Osteoblast (primary cell): ENCODE measurements around the gene MMS19. TPM values are rescaled to one million over a fixed set of nuclear protein-coding genes. Genes with fewer than 3 reads are reported as not detected.

Experiments
- DNase-seq: peaks from one replicate; pipeline ENCODE4 v3.0.0; 2011; ENCODE audit warnings: low spot score, mixed read lengths; ENCODE audit not compliant: insufficient read length; ENCODE audit errors: missing footprints
- H2AFZ ChIP-seq: 2 replicates; pipeline ENCODE4 v1.6.0; 2011; ENCODE audit warnings: mild to moderate bottlenecking, low read length
- H3K27ac ChIP-seq: 2 replicates; pipeline ENCODE4 v1.5.1; 2011; ENCODE audit warnings: mild to moderate bottlenecking, low read depth, low read length, moderate library complexity
- H3K27me3 ChIP-seq: 2 replicates; pipeline ENCODE4 v1.6.0; 2012; ENCODE audit warnings: mild to moderate bottlenecking, control low read depth, inconsistent platforms, low read length, moderate library complexity; ENCODE audit not compliant: insufficient read depth
- H3K36me3 ChIP-seq: 2 replicates; pipeline ENCODE4 v1.5.1; 2011; ENCODE audit warnings: mild to moderate bottlenecking, low read length, control low read depth, moderate library complexity; ENCODE audit not compliant: insufficient read depth
- H3K4me1 ChIP-seq: 2 replicates; pipeline ENCODE4 v1.5.1; 2011; ENCODE audit warnings: mild to moderate bottlenecking, low read length, control low read depth, moderate library complexity; ENCODE audit not compliant: insufficient read depth
- H3K4me2 ChIP-seq: 2 replicates; pipeline ENCODE4 v1.6.0; 2011; ENCODE audit warnings: mild to moderate bottlenecking, low read length; ENCODE audit not compliant: insufficient read depth
- H3K4me3 ChIP-seq: fragments of 200-600 bp; sonication (generic); 3 replicates; pipeline ENCODE4 v1.5.1; 2012; ENCODE audit warnings: mild to moderate bottlenecking, low read length, inconsistent platforms; ENCODE audit not compliant: insufficient read depth
- H3K79me2 ChIP-seq: 2 replicates; pipeline ENCODE4 v1.6.0; 2012; ENCODE audit warnings: mild to moderate bottlenecking, low read length, control low read depth, inconsistent platforms; ENCODE audit not compliant: insufficient read depth
- H3K9me3 ChIP-seq: 2 replicates; pipeline ENCODE4 v1.5.1; 2011; ENCODE audit warnings: low read depth, low read length, control low read depth
- H4K20me1 ChIP-seq: 2 replicates; pipeline ENCODE4 v1.6.0; 2012; ENCODE audit warnings: mild to moderate bottlenecking, low read length, control low read depth; ENCODE audit not compliant: insufficient read depth
- total RNA-seq: library from RNA; depleted of rRNA; stranded (reverse); fragments of >200 nt; gene quantifications from 2 replicates; pipeline ENCODE4 v1.2.3, GENCODE V29; 2012
- TF ChIP-seq, protein P1 (sequence below): IDR thresholded peaks from 2 replicates; pipeline ENCODE4 v1.5.1; 2011; ENCODE audit warnings: mild to moderate bottlenecking, low read depth, low read length, moderate library complexity; ENCODE audit errors: extremely low read depth

MMS19 gene
- total RNA-seq, 1 donor: 63.0 TPM

DNA sequence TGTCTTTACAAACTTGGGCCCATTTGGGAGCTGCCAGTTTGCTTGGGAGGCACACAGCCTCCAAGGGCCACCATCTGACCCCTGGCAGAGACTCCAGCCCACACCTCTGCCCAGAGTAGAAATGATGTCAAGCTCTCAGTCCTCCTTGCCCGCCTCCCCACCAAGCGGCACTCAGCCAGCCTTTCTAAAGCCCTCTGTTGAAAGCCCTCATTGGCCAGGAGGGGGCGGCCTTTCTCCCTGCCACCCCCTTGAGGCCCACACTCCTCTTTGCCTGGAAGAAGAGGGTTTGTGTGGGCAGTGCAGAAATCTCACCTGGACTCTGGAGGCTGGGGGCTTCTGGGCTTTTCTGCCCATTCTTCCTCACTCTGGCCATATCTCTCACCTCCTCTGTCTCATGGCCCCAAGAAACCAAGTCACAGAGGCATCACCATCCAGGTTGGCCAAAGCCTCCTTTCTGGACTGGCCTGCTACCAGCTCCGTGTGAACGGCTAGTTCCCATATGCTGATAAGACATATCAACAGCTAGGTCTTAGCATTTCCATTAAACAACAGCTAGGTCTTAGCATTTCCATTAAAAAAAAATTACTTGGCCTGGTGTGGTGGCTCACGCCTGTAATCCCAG lies 36.6 kb upstream of the MMS19 start:
- H3K4me1 ChIP-seq: peaks cover 31% of the 10 kb centered on the region
- no peak for DNase-seq
- H3K4me2 ChIP-seq: no peak overlapping the region
- H3K27me3 ChIP-seq: no peaks in the 10 kb centered on the region
- H3K79me2 ChIP-seq: peaks cover 36% of the 10 kb centered on the region
- H3K27ac ChIP-seq: no peak overlapping the region
- H3K4me3 ChIP-seq: no peak overlapping the region
- TF ChIP-seq, protein P1, sequence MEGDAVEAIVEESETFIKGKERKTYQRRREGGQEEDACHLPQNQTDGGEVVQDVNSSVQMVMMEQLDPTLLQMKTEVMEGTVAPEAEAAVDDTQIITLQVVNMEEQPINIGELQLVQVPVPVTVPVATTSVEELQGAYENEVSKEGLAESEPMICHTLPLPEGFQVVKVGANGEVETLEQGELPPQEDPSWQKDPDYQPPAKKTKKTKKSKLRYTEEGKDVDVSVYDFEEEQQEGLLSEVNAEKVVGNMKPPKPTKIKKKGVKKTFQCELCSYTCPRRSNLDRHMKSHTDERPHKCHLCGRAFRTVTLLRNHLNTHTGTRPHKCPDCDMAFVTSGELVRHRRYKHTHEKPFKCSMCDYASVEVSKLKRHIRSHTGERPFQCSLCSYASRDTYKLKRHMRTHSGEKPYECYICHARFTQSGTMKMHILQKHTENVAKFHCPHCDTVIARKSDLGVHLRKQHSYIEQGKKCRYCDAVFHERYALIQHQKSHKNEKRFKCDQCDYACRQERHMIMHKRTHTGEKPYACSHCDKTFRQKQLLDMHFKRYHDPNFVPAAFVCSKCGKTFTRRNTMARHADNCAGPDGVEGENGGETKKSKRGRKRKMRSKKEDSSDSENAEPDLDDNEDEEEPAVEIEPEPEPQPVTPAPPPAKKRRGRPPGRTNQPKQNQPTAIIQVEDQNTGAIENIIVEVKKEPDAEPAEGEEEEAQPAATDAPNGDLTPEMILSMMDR: peak; percentile 70
- H4K20me1 ChIP-seq: peaks cover 15% of the 10 kb centered on the region
- H3K9me3 ChIP-seq: no peaks in the 10 kb centered on the region
- no peaks in the 10 kb centered on the region for H3K36me3 ChIP-seq
- no peak overlapping the region for H2AFZ ChIP-seq

DNA sequence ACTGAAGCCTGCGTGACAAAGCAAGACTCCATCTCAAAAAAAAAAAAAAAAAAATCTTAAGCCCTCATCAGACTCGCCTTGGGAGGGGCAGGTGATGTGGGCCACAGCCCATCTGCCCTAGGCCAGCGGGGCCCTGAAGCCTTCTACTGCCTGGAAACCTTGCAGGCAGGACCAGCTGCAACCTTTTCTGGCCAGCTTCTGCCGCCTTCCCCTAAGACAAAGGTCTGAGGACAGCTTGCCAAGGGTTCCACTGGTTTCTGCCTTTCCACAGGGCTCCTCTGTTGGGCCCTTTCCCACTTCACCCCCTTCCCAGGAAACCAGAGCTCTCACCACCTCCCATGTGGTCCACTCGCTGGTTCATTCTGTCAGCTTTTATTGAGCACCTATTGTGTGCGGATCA lies 35.7 kb upstream of the MMS19 start:
- peaks cover 18% of the 10 kb centered on the region for H4K20me1 ChIP-seq

GRCh38 chr10:97532935-97533671 lies 34.9 kb upstream of the MMS19 start:
- Histone ChIP-seq H3K36me3 (no peaks in the 10 kb centered on the region), H3K4me2 (no peak overlapping the region), H4K20me1 (peaks cover 18% of the 10 kb centered on the region), H3K27ac (peak overlapping the region; percentile 4), H3K4me1 (peaks cover 15% of the 10 kb centered on the region), H3K4me3 (no peak overlapping the region), H3K9me3 (no peaks in the 10 kb centered on the region), H3K27me3 (no peaks in the 10 kb centered on the region), H2AFZ (no peak overlapping the region), H3K79me2 (peaks cover 38% of the 10 kb centered on the region)
- peak; percentile 92 for DNase-seq
- TF ChIP-seq, protein P1: no peak

More for the DNA sequence above, 35.7 kb upstream of the MMS19 start:
- Histone ChIP-seq H3K4me3 (no peak overlapping the region), H3K4me1 (peaks cover 21% of the 10 kb centered on the region), H3K36me3 (no peaks in the 10 kb centered on the region), H3K79me2 (peaks cover 38% of the 10 kb centered on the region), H3K27ac (no peak overlapping the region), H3K27me3 (no peaks in the 10 kb centered on the region), H3K9me3 (no peaks in the 10 kb centered on the region), H2AFZ (no peak overlapping the region), H3K4me2 (no peak overlapping the region)
- TF ChIP-seq, protein P1: no peak
- no peak for DNase-seq

- no peak overlapping the region for H3K4me2 ChIP-seq
- H3K4me1 ChIP-seq: peaks cover 12% of the 10 kb centered on the region
- no peak overlapping the region for H3K4me3 ChIP-seq
- TF ChIP-seq, protein P1: no peak
- peaks cover 27% of the 10 kb centered on the region for H3K79me2 ChIP-seq
- H2AFZ ChIP-seq: no peak overlapping the region
- H4K20me1 ChIP-seq: peaks cover 18% of the 10 kb centered on the region
- no peaks in the 10 kb centered on the region for H3K36me3 ChIP-seq
- H3K9me3 ChIP-seq: no peaks in the 10 kb centered on the region
- DNase-seq: no peak
- H3K27ac ChIP-seq: peak overlapping the region; percentile 56
- no peaks in the 10 kb centered on the region for H3K27me3 ChIP-seq
These were observed 33.3 kb upstream of the MMS19 start for GRCh38 chr10:97531401-97531986.
